CD4-positive, CD25-positive, alpha-beta regulatory T cell (primary cell): Measurements from ENCODE around the gene GKN2. TPM values are rescaled to one million over a fixed set of nuclear protein-coding genes. Genes with fewer than 3 reads are reported as not detected.

Experiments
- ATAC-seq, 2 donors: fragments of 150-1000 bp; cut with Tn5 transposase; one replicate each; pipeline ENCODE4 v1.10.0; 2021; ENCODE audit warnings: low read depth in 2 of 2, moderate number of reproducible peaks in 2 of 2, moderate library complexity in 1 of 2
- DNase-seq, 3 donors: peaks; one replicate each; pipeline versions ENCODE4 v3.0.0 to v3.0.0-alpha.2; 2012 to 2022; ENCODE audit warnings: mixed read lengths in 1 of 3
- H3K27ac ChIP-seq: one replicate; pipeline ENCODE4 v1.7.0; 2013; ENCODE audit warnings: mild to moderate bottlenecking, low read length; ENCODE audit not compliant: insufficient read depth, poor library complexity, severe bottlenecking
- H3K27me3 ChIP-seq: one replicate; pipeline ENCODE4 v1.7.0; 2013; ENCODE audit warnings: low read length; ENCODE audit not compliant: control insufficient read depth, insufficient read depth
- H3K36me3 ChIP-seq: one replicate; pipeline ENCODE4 v1.7.0; 2013; ENCODE audit warnings: mild to moderate bottlenecking, low read length, moderate library complexity; ENCODE audit not compliant: control insufficient read depth, insufficient read depth
- H3K4me1 ChIP-seq: 2 replicates; pipeline ENCODE4 v1.7.0; 2013; ENCODE audit warnings: mild to moderate bottlenecking, low read length; ENCODE audit not compliant: insufficient read depth, control insufficient read depth, poor library complexity, severe bottlenecking
- H3K4me3 ChIP-seq: one replicate; pipeline ENCODE4 v1.7.0; 2013; ENCODE audit warnings: low read depth, mild to moderate bottlenecking, low read length, moderate library complexity
- H3K9me3 ChIP-seq, 2 experiments: 1 replicate in 1 of 2; 2 replicates in 1 of 2; pipeline ENCODE4 v1.7.0; 2013; ENCODE audit warnings: low read length in 2 of 2, mild to moderate bottlenecking in 1 of 2, moderate library complexity in 1 of 2; ENCODE audit not compliant: control insufficient read depth in 2 of 2
- H3K27ac Mint-ChIP-seq, 3 donors: one replicate each; pipeline ENCODE4 v1.8.0; 2020 to 2022; ENCODE audit warnings: mild to moderate bottlenecking in 3 of 3, mixed read lengths in 3 of 3, moderate library complexity in 2 of 3
- H3K27me3 Mint-ChIP-seq: one replicate; pipeline ENCODE4 v1.8.0; 2022; ENCODE audit warnings: mild to moderate bottlenecking, mixed read lengths
- H3K36me3 Mint-ChIP-seq: one replicate; pipeline ENCODE4 v1.8.0; 2020; ENCODE audit warnings: mixed read lengths
- H3K4me1 Mint-ChIP-seq, 4 donors: one replicate each; pipeline ENCODE4 v1.8.0; 2020 to 2022; ENCODE audit warnings: mixed read lengths in 4 of 4, mild to moderate bottlenecking in 1 of 4
- H3K4me3 Mint-ChIP-seq, 4 donors: one replicate each; pipeline ENCODE4 v1.8.0; 2020 to 2022; ENCODE audit warnings: mild to moderate bottlenecking in 4 of 4, mixed read lengths in 4 of 4, moderate library complexity in 3 of 4
- H3K9me3 Mint-ChIP-seq, 7 donors: one replicate each; pipeline ENCODE4 v1.8.0; 2020 to 2022; ENCODE audit warnings: mixed read lengths in 7 of 7, mild to moderate bottlenecking in 3 of 7, moderate library complexity in 2 of 7
- polyA plus RNA-seq, 4 donors: library from polyadenylated mRNA; unstranded; fragments of 300-500 nt; fragmentation: Illumina TruSeq; gene quantifications; one replicate each; pipeline ENCODE4 v1.2.3, GENCODE V29; 2021
- total RNA-seq: library from RNA; stranded (reverse); gene quantifications from one replicate; pipeline ENCODE4 v1.2.3, GENCODE V29; 2022

GKN2 gene
- total and polyA plus RNA-seq, 5 donors from 2014 or later: not detected

DNA sequence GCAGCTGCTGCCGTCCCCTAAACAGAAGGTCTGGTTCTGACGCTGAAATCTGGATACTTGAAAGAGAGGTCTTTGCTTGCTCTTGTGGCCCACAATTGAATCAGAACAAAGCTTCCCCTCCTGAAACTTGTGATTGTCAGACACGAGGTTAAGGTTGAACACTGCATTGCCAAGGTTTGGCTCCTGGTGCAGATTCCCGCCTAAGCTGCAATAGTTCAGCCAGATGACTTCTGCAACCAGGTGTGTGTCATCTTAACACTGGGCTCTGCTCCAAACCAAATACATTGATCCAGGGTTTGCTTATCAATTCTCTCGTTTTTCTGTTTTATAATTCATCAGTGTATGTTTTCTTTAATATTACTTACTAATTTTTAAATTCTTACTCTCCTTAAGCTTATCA, 36.3 kb upstream of the GKN2 start:
- Mint-ChIP-seq H3K4me1 (no peaks in the 10 kb centered on the region), H3K27me3 (peaks cover 29% of the 10 kb centered on the region), H3K36me3 (no peaks in the 10 kb centered on the region), H3K27ac (no peak overlapping the region), H3K4me3 (no peak overlapping the region), H3K9me3 (no peaks in the 10 kb centered on the region)
- Histone ChIP-seq H3K9me3 (no peaks in the 10 kb centered on the region), H3K4me1 (no peaks in the 10 kb centered on the region), H3K36me3 (no peaks in the 10 kb centered on the region), H3K27ac (no peak overlapping the region), H3K4me3 (no peak overlapping the region), H3K27me3 (peaks cover 14% of the 10 kb centered on the region)
- DNase-seq: no peak
- ATAC-seq: no peak

DNA sequence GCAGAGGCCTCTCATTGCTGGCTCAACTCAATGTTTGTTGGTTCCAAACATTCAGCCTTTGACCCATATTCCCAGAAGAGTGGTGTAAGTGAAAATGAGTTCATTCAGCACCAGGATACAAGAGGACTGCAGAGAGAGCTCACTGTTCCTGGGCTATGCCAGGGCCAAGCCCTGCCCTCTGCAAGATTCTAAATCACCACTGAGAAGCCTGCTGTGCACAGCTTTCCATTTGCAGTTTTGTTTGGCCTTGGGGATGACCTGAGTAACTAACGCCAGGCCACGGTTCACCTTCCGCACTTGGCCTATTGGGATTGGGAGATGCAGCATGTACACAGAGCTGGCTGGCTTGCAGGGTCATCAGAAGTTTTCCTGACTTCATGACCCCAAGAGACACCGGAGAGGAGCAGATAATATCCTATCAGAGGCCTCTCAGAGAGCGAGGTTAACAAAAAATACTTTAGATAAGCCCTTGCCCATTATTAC, 34.4 kb upstream of the GKN2 start:
- Histone ChIP-seq H3K4me1 (no peaks in the 10 kb centered on the region), H3K9me3 (no peaks in the 10 kb centered on the region), H3K27ac (no peak overlapping the region), H3K4me3 (no peak overlapping the region), H3K27me3 (peaks cover 19% of the 10 kb centered on the region), H3K36me3 (no peaks in the 10 kb centered on the region)
- no peaks in the 10 kb centered on the region for H3K36me3 Mint-ChIP-seq
- no peaks in the 10 kb centered on the region for H3K4me1 Mint-ChIP-seq
- H3K27ac Mint-ChIP-seq: no peak overlapping the region
- H3K27me3 Mint-ChIP-seq: peaks cover 35% of the 10 kb centered on the region
- ATAC-seq (no peak), DNase-seq (no peak)
- H3K9me3 Mint-ChIP-seq: no peaks in the 10 kb centered on the region
- H3K4me3 Mint-ChIP-seq: no peak overlapping the region

DNA sequence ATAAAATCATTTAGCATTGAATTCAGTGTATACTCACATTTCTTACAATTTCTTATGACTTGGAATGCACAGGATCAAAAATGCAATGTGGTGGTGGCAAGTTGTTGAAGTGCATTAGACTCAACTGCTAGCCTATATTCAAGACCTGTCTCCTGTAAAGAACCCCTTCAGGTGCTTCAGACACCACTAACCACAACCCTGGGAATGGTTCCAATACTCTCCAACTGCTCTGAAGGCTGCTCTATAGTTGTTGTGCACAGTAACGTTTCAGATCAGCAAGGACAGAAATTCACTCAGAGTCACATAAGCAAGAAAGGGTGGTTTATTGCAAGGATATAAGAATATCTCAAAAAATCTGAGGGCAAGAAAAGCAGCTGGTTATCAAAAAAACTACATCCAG, 28.3 kb upstream of the GKN2 start:
- DNase-seq (no peak), ATAC-seq (no peak)
- H3K27ac ChIP-seq: no peak overlapping the region
- H3K9me3 ChIP-seq: no peaks in the 10 kb centered on the region
- H3K27me3 ChIP-seq: peaks cover 38% of the 10 kb centered on the region
- Mint-ChIP-seq H3K4me1 (no peaks in the 10 kb centered on the region), H3K36me3 (no peaks in the 10 kb centered on the region), H3K9me3 (peaks cover 0 to 3% (median 0%) of the 10 kb centered on the region in 7 donors), H3K27ac (no peak overlapping the region), H3K4me3 (no peak overlapping the region), H3K27me3 (peaks cover 28% of the 10 kb centered on the region)
- no peaks in the 10 kb centered on the region for H3K36me3 ChIP-seq
- H3K4me3 ChIP-seq: no peak overlapping the region
- no peaks in the 10 kb centered on the region for H3K4me1 ChIP-seq

- Histone ChIP-seq H3K4me1 (no peaks in the 10 kb centered on the region), H3K27me3 (peaks cover 40% of the 10 kb centered on the region), H3K27ac (no peak overlapping the region), H3K9me3 (no peaks in the 10 kb centered on the region), H3K36me3 (no peaks in the 10 kb centered on the region), H3K4me3 (no peak overlapping the region)
- Mint-ChIP-seq H3K36me3 (no peaks in the 10 kb centered on the region), H3K27me3 (peaks cover 18% of the 10 kb centered on the region), H3K4me1 (no peaks in the 10 kb centered on the region), H3K4me3 (no peak overlapping the region), H3K27ac (no peak overlapping the region), H3K9me3 (peaks cover 0 to 3% (median 0%) of the 10 kb centered on the region in 7 donors)
- no peak for DNase-seq
- no peak for ATAC-seq
These were observed 25.4 kb upstream of the GKN2 start for GRCh38 chr2:68978098-68978497.

DNA sequence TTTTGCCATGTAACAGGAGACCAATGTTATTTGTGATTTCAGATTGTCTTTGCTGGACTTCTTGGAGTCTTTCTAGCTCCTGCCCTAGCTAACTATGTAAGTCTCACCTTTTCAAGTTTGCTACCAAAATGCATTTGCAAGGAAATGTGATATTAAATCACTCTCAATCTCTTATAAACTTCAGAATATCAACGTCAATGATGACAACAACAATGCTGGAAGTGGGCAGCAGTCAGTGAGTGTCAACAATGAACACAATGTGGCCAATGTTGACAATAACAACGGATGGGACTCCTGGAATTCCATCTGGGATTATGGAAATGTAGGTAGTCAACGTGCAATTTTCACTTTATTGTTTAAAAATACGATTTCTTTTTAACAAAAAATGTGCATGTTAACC, 24.8 kb upstream of the GKN2 start:
- no peak overlapping the region for H3K27ac Mint-ChIP-seq
- H3K27me3 Mint-ChIP-seq: peaks cover 18% of the 10 kb centered on the region
- ATAC-seq (no peak), DNase-seq (no peak)
- no peaks in the 10 kb centered on the region for H3K9me3 ChIP-seq
- peaks cover 41% of the 10 kb centered on the region for H3K27me3 ChIP-seq
- H3K4me1 Mint-ChIP-seq: no peaks in the 10 kb centered on the region
- H3K27ac ChIP-seq: no peak overlapping the region
- H3K4me3 ChIP-seq: no peak overlapping the region
- peaks cover 0 to 3% (median 0%) of the 10 kb centered on the region in 7 donors for H3K9me3 Mint-ChIP-seq
- H3K36me3 Mint-ChIP-seq: no peaks in the 10 kb centered on the region
- no peaks in the 10 kb centered on the region for H3K4me1 ChIP-seq
- H3K4me3 Mint-ChIP-seq: no peak overlapping the region
- no peaks in the 10 kb centered on the region for H3K36me3 ChIP-seq

- Mint-ChIP-seq H3K4me1 (no peaks in the 10 kb centered on the region), H3K9me3 (peaks cover 0 to 3% (median 0%) of the 10 kb centered on the region in 7 donors), H3K27me3 (peaks cover 14% of the 10 kb centered on the region), H3K27ac (no peak overlapping the region), H3K4me3 (no peak overlapping the region), H3K36me3 (no peaks in the 10 kb centered on the region)
- no peak for DNase-seq
- Histone ChIP-seq H3K4me3 (no peak overlapping the region), H3K27ac (no peak overlapping the region), H3K4me1 (no peaks in the 10 kb centered on the region), H3K36me3 (no peaks in the 10 kb centered on the region), H3K27me3 (peaks cover 38% of the 10 kb centered on the region), H3K9me3 (no peaks in the 10 kb centered on the region)
- ATAC-seq: no peak
These were observed 23.2 kb upstream of the GKN2 start for GRCh38 chr2:68975844-68976243.

GRCh38 chr2:68974946-68975665, 22.4 kb upstream of the GKN2 start:
- Mint-ChIP-seq H3K36me3 (no peaks in the 10 kb centered on the region), H3K27ac (no peak overlapping the region), H3K4me3 (no peak overlapping the region), H3K27me3 (peaks cover 9% of the 10 kb centered on the region), H3K4me1 (no peaks in the 10 kb centered on the region), H3K9me3 (peaks cover 0 to 3% (median 0%) of the 10 kb centered on the region in 7 donors)
- ATAC-seq (no peak), DNase-seq (no peak)
- Histone ChIP-seq H3K27ac (no peak overlapping the region), H3K27me3 (peaks cover 32% of the 10 kb centered on the region), H3K4me1 (no peaks in the 10 kb centered on the region), H3K4me3 (no peak overlapping the region), H3K9me3 (no peaks in the 10 kb centered on the region), H3K36me3 (no peaks in the 10 kb centered on the region)

DNA sequence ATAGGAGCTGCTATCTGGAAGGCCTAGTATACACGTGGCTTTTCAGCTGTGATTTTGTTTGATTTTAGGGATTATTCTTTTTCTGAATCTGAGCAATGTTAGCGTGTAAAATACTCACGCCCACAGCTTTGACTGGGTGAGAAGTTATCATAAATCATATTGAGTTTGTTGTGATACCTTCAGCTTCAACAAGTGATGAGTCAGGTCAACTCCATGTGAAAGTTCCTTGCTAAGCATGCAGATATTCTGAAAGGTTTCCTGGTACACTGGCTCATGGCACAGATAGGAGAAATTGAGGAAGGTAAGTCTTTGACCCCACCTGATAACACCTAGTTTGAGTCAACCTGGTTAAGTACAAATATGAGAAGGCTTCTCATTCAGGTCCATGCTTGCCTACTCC, 21.6 kb upstream of the GKN2 start, which contains the start of gene GKN1:
Gene GKN1, plus strand, starts transcription at position 386 of the 400 bp plus-strand sequence. CDS start 42 bp downstream, outside the sequence.
- H3K4me3 Mint-ChIP-seq: no peak within 1 kb of the TSS
- ATAC-seq (no peak), DNase-seq (no peak)
- H3K4me1 Mint-ChIP-seq: no peaks in the 10 kb centered on the region
- H3K27ac Mint-ChIP-seq: no peak within 1 kb of the TSS
- H3K4me3 ChIP-seq: no peak within 1 kb of the TSS
- H3K27me3 Mint-ChIP-seq: peaks cover 4% of the 10 kb centered on the region
- no peaks in the 10 kb centered on the region for H3K36me3 Mint-ChIP-seq
- no peak within 1 kb of the TSS for H3K27ac ChIP-seq
- no peaks in the 10 kb centered on the region for H3K4me1 ChIP-seq
- no peaks in the 10 kb centered on the region for H3K9me3 ChIP-seq
- H3K9me3 Mint-ChIP-seq: peaks cover 0 to under 1% (median 0%) of the 10 kb centered on the region in 7 donors
- peaks cover 25% of the 10 kb centered on the region for H3K27me3 ChIP-seq
- H3K36me3 ChIP-seq: no peaks in the 10 kb centered on the region
